HG02763 (cell line): Measurements from ENCODE around the gene PLK2.

ENCODE experiments used
- ATAC-seq: cut with Tn5 transposase; IDR thresholded peaks from one replicate; pipeline ENCODE4 v1.9.1; 2021; ENCODE audit warnings: mild to moderate bottlenecking, moderate library complexity; ENCODE audit not compliant: unreplicated experiment

Gene PLK2

DNA sequence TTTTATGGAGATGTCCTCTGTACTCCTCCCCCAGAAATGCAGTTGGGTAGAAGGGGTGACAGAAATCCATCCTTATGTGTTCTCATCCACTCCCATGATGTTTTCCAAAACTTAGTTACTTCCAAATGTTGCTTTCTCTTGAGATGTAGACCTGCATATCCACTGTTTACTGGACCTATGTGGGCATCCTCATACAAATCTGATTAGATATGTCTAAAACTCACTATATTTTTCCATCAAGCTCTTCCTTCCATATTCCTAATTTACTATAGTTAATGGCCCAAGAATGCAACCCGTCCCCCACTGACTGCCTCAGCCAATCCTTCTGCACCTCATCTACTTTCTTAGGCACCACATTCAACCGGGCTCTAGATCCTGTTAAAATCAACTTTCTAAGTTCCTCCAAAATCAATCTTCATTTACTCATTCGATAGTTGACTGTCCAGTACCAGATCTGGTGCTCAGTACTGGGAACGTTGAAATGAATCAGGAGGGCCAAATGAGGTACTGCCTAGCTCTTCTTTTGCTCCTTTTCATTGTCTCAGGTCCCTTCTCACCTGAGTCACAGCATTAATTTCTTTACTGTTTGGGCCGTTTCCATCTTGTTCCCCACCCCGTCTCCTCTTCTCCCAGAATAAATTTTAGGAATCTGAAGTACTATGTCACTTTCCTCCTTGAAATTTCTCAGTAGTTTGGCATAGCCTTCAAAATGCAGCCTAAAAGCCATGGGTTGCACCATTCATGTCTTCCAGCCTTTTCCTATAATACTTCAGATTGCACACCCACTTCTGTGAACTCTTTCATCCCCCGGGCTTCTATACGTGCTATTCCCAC lies 7.9 kb downstream of the PLK2 start:
- no peak for ATAC-seq

DNA sequence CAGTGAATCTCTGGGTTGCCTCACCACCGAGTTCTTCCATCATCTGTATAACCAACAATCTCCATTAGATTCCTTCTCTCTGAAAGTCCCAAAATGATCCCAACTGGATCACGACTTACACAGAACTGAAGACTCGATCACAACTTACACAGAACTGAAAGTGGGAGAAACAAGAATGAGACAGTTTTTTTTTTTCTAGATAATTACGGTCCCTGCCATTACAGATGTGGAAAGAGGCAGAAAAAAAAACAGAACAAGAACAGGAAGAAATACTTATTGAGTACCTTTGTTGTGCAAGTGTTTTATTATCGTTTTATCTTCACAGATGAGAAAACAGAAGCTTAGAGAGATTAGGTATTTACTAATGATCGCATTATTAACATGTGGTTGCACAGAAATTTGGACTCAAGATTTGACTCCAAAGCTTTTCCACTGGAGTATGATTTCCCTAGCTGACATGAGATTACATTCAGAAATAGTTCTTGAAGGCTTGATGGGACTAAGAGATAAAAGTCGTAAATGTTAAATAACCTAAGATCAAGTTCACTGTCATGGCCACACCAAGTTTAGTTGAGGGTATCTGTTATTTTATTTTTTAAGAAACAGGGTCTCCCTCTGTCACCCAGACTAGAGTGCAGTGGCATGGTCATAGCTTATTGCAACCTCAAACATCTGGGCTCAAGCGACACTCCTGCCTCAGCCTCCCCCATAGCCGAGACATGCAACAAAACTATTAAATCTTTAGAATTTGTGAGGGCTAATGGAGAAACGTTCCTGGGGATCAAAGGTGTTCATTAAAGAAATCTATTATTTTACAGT lies 8.9 kb downstream of the PLK2 start:
- no peak for ATAC-seq

DNA sequence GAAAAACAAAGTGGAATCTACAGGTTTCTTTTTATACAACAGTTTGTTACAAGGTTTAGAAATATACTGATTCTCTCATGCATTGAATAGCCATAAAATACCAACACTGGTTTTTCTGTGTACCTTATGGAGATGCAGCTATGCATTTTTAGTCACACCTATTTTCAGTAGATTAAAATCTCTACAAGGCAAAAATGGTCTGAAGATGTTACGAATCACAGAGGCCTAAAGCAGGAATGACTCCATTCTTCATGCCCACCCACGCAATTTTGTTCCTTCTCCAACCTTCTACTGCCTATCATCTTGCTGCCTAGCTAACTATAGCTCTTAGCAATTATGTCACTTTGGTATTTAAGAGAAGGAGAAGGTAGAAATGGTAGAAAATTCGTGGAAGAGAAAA lies 9.9 kb downstream of the PLK2 start:
- no peak for ATAC-seq

DNA sequence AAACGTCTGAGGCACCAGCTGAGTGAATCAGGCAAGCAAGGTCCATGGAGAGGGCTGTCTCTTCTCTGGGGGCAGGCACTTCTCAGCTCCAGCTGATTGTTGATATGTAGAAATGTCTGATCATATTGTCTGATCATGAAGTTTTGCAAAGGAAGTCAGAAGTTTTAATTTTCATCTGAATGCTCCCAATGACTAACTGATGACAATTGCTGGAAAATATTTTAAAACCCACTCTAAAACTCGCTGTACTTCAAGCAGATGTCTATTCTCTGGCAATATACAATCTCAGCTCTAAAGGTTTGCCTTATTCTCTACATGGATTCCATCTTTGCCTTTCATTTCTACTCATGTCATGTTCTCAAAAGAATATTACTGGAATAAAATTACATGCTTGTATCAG lies 12.7 kb downstream of the PLK2 start:
- ATAC-seq: no peak

DNA sequence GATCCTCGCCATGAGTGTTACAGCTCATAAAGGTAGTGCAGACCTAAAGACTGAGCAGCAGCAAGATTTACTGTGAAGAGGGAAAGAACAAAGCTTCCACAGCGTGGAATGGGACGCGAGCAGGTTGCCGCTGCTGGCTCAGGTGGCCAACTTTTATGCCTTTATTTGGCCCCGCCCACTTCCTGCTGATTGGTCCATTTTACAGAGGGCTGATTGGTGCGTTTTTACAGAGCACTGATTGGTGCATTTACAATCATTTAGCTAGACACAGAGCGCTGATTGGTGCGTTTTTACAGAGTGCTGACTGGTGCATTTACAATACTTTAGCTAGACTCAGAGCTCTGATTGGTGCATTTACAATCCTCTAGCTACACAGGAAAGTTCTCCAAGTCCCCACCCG lies 13.9 kb downstream of the PLK2 start:
- ATAC-seq: no peak

DNA sequence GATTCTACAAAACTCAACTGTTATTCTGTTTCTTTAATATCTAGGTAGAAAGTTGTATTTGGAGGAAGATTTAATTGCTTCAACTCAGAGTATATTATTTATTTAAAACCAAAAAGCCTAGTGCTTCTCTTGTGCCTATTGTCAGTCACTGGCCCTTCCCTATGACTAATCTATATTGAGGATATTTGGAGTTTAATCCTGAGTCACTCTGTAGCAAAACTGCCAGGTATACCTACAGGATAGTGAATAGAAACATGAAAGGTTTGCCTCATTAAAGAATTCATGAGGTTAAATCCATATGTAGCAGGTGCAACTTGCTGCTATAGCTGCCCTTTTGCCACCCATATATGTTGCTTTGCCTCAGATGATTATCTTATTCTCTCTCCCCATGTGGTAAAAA lies 15.1 kb downstream of the PLK2 start:
- ATAC-seq: no peak

DNA sequence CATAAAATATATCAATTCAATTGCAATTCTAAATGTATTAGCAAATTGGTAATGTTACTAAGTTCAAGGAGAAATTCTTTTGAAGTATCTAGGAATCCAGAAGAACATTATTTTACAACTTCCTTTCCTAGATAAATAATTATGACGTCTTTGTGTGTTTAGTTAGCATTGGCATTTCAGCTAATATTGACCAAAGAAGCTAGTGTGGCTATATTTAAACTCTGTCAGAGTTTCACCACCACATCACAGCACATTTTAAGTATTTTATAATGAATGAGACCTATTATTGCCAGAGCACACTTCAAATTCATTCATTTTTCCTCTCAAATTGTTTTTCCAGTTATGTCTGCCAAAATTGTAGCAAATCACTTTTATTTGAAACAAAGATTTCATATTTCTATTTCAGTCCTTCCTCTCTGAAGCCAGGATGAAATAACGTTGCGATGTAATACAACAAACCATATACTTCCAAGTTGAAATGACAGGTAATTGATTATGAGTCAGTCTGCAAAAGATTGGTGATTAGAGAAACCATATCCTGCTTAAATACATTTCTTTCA lies 18.9 kb downstream of the PLK2 start:
- no peak for ATAC-seq

DNA sequence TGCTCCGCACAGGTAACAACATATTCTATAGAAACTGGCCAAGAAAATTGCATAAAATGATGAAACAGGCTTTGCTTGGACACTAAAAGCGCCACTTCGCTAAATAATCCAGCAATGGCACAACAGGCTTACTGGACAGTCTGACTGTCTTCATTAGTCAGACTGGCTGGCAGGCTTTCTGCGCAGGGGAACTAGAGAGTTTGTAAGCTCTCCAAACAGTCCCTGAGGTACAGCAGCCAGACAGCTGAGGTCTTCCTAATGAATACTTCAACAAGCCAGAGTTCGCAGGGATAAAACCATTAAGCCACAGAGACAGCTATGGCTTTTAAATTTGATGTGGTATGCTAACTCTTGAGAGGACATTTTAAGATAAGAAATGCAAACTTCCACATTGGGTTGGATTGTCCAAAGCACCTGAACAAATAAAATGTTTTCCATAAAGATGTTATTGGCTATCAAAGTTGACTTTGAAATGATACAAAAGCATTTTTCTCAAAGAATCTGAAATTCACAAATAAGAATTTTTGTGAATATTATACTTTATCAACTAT lies 20.7 kb downstream of the PLK2 start:
- no peak for ATAC-seq

DNA sequence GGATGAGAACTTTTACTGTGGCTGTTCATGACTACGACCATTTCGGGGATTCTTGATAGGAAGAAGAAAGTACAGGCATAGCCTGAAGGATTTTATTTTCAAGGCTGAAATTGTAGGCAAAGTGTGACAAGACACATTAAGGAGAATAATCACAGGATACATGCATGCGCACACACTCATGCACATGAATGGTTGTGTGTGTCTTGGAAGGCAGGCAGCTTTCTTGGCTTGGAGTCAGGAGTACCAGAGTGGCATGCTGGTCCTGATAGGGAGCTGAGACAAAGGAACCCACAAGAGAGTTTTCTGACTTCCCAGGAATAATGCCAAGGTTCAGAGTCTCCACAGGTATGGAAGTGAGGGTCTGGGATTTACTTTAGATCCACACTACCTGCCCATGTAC lies 22.2 kb downstream of the PLK2 start:
- no peak for ATAC-seq

DNA sequence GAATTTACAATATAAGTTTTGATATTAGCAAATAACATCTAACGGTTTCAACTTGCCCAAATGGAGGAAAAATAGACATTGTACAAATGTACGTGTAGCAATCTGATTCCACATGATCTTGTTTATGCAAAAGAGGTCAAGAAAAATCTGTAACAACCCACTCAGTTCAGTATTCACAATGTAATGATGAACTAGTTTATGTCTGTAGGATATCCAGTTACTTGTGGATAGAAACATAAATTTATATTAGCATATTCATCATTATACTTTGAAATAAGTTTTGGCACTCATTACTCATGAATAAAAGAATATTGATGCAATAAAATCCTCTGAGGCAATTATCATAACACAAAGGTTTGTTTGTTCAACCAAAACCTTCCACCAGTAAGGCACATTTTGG lies 28.1 kb downstream of the PLK2 start:
- no peak for ATAC-seq

DNA sequence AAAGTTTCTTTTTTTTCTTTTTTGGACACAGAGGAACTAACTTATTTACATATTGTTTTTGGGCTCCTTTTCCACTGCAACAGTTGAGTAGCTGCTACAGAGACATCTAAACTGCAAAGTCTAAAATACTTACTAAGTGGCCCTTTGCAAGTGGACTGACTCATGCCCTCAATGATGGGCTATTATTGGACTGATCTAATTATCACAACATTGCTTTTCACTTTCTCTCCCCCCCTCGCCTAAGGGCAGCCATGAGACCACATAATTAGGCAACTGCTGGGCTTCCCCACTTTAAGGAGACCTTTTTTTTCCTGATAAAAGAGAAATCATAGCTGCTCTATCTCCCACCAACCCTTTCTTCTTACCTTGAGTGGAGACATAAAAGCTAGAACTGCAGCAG lies 47.0 kb downstream of the PLK2 start:
- no peak for ATAC-seq

DNA sequence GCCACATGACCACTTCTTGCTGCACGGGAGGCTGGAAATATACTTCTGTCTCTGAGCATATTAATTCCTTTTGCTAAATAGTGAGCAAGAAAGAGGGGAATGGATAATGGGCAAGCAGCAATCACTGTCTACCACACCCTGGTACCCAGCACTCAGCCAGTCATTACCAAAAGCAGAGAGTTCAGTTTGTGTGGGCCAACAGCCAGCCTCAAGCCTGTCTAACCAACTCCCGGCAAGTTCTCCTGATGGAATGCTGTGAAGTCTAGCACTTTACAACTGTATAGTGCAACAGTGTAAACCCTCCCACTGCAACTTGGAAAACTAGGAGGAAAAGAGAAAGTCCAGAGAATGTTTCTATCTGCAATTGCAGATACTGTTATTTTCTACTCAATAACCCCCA lies 47.8 kb downstream of the PLK2 start:
- no peak for ATAC-seq

DNA sequence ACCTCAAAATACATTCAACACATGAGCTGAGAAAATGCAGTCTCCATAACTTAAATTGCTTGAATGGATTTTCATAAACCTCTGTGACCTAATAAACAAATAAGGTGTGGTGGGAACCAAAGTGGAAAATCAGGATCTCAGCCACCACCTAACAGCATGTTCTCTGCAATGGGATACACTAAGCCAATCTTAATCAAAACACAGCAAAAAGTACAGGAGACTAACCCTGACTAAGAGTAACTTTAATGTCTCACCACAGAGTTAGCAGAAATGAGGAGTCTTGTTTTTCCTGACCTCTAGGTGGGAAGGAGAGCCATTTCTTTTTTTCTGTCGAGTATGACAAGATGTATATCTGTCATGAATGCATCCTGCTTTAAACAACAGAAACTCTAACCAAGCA lies 48.5 kb downstream of the PLK2 start:
- no peak for ATAC-seq

DNA sequence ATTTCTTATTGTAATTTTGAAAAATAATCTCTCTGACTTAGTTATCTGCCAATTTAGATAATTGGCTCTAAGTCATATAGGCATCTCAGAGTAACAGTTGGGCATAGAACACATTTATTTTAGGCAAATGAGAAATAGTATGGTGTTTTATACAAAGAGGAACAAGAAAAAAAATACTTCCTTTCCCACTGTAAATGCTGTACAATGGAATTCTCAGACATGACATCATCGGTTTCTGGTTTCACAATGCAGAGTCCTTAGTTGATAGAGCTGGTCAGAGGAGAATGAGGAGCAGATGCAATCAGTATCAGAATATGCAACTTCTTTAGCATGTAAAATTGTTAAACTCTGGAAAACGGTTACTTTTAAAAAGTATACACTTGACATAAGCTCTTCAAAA lies 49.4 kb downstream of the PLK2 start:
- no peak for ATAC-seq

DNA sequence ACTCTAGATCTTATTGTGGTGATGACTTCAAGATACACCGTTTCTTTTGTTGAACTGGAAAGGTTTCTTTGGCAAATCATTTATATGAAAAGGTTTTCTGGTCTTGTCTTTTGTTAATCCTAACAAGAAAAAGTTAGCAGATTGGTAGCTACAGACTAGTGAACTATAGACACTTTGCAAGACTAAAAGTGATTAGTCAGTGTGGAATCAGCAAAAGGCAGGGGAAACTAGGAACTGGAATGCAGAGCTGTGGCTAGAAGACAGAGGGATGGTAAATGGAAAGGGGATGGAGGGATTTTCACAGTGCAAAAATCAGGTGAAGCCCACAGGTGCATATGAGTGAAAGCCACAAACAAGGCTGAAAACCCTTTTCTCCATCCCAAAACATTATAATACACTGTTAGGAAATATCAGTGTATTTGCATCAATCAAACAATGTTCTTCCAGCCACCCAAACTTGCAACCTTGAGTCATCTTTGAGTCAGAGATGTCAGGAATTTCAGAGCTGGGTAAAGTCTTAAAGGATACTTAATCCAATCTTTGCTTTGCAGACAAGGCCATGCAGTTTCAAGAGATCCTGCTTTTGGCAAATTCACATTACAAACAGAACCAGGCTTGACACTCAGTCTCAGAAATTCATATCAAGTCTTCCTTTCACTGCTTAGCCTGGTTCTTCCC lies 52.7 kb downstream of the PLK2 start:
- no peak for ATAC-seq

DNA sequence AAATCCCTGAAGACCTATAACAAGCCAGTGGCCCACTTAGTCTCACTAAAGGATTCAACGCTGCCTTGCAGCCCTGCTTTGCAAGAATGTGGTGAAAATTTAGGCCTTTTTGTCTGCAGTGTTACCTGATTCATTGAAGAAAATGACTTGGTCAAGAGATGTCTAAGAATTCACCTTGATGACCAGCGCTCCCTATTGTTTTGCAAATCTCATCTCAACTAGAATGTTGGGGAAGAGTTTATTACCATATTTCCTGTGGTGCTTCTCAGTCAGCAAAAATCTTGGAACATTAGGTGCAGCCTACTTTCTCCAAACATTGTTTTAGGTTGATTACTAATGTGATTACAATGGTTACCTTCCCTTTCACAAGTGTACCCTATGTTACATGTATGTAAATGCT lies 53.5 kb downstream of the PLK2 start:
- no peak for ATAC-seq

DNA sequence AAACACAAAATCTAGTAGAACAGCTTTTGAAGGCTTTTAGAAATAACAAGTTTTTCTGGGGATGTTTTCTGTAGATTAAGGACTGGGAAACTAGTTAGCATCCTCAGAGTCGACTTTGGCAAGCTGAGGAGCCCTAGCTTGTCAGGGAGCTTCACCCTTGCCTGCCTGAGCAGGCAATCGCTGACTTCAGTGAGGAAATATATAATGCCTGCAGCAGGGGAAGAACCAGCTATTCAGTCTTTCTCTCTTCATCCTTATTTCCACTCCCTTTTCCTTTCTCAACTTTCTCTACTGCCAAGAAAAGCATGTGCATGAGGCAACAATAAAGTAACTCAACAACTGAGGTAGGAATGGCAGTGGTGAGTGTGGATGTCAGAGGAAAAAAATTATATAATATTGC lies 54.7 kb downstream of the PLK2 start:
- no peak for ATAC-seq

DNA sequence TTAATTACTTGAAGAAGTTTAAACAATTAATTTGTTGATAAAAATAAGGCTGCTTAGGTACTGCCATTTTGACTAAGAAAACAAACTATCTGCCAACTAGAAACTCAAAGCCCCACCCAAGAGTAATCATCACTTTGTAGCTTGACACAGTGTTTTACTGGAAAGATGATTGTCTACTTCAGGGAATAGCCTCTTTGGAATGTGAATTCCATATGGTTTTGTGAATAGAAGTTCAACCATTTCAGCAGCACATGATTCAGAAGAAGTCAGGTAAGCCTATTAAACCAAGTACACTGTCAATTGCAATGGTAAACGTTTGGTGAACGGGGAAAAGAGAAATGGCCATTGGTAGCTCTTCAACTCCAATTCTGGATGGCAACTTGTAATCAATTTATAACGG lies 55.2 kb downstream of the PLK2 start:
- ATAC-seq: no peak
